SK-N-SH (cell line): ENCODE measurements around the gene AGBL2. TPM values are rescaled to one million over a fixed set of nuclear protein-coding genes. Genes with fewer than 3 reads are reported as not detected.
"Not testable (repeated sequence)": the region's sequence is repeated elsewhere in the genome, so short reads cannot be mapped to it uniquely, and the experiment has no call there.

Source experiments
- CTCF ChIA-PET: fragments of 300-600, 350-600 bp; formaldehyde crosslinking; extraction: SDS; loops from one replicate; lab custom pipeline; 2021; lab: Yijun Ruan, JAX
- POLR2A ChIA-PET: fragments of 350-600 bp; sonication (Branson Sonifier 250); formaldehyde crosslinking; extraction: SDS; loops from one replicate; lab custom pipeline; 2020; ENCODE audit warnings: antibody characterized with exemption, inconsistent platforms; lab: Yijun Ruan, JAX
- DNase-seq: peaks from one replicate; pipeline ENCODE4 v3.0.0; 2012
- H2AFZ ChIP-seq: fragments of 200-600 bp; sonication (generic); 2 replicates; pipeline ENCODE4 v1.8.1; 2016; ENCODE audit warnings: antibody characterized with exemption, mild to moderate bottlenecking, low read depth
- H3F3A ChIP-seq: fragments of 200-600 bp; sonication (generic); replicated peaks from 2 replicates; pipeline ENCODE3; 2016; ENCODE audit warnings: antibody characterized with exemption, mild to moderate bottlenecking; ENCODE audit not compliant: insufficient read depth
- H3K27ac ChIP-seq, 2 experiments: fragments of 200-500 bp in 1 of 2; fragments of 200-600 bp in 1 of 2; sonication (Bioruptor generic) in 1 of 2; sonication (generic), shearing (Covaris generic) in 1 of 2; 2 replicates each; pipeline versions ENCODE4 v1.5.1 to v1.6.1; 2014 to 2016; ENCODE audit warnings: low read depth in 2 of 2, inconsistent platforms in 1 of 2, low read length in 1 of 2, mild to moderate bottlenecking in 1 of 2, mixed read lengths in 1 of 2
- H3K27me3 ChIP-seq: fragments of 200-600 bp; sonication (generic), shearing (Covaris generic); 2 replicates; pipeline ENCODE4 v1.6.1; 2016; ENCODE audit warnings: mixed run types; ENCODE audit not compliant: insufficient read depth
- H3K36me3 ChIP-seq, 2 experiments: fragments of 200-500 bp in 1 of 2; fragments of 200-600 bp in 1 of 2; sonication (Bioruptor generic) in 1 of 2; sonication (generic) in 1 of 2; replicated peaks in 1 of 2; 2 replicates each; pipeline versions ENCODE3 to v1.5.1; 2014 to 2016; ENCODE audit warnings: low read length in 1 of 2, mild to moderate bottlenecking in 1 of 2; ENCODE audit not compliant: insufficient read depth in 2 of 2, control insufficient read depth in 1 of 2
- H3K4me1 ChIP-seq, 2 experiments: fragments of 200-500 bp in 1 of 2; fragments of 200-600 bp in 1 of 2; sonication (Bioruptor generic) in 1 of 2; sonication (generic), shearing (Covaris generic) in 1 of 2; 2 replicates each; pipeline versions ENCODE4 v1.5.1 to v1.6.1; 2014 to 2016; ENCODE audit warnings: low read depth in 1 of 2, low read length in 1 of 2, mixed run types in 1 of 2; ENCODE audit not compliant: insufficient read depth in 2 of 2, control insufficient read depth in 1 of 2
- H3K4me2 ChIP-seq: fragments of 200-600 bp; sonication (generic), shearing (Covaris generic); 2 replicates; pipeline ENCODE4 v1.6.1; 2017; ENCODE audit warnings: mixed run types
- H3K4me3 ChIP-seq, 2 experiments: fragments of 200-500 bp in 1 of 2; fragments of 200-600 bp in 1 of 2; sonication (Bioruptor generic) in 1 of 2; sonication (generic), shearing (Covaris generic) in 1 of 2; 2 replicates each; pipeline versions ENCODE4 v1.5.1 to v1.8.1; 2014 to 2016; ENCODE audit warnings: low read depth in 2 of 2, inconsistent platforms in 1 of 2, low read length in 1 of 2, mild to moderate bottlenecking in 1 of 2, mixed read lengths in 1 of 2, moderate library complexity in 1 of 2
- H3K79me2 ChIP-seq: fragments of 200-600 bp; sonication (generic); 2 replicates; pipeline ENCODE4 v1.8.1; 2017; ENCODE audit warnings: mild to moderate bottlenecking; ENCODE audit not compliant: insufficient read depth
- H3K9ac ChIP-seq: fragments of 200-600 bp; sonication (generic); 2 replicates; pipeline ENCODE4 v1.6.1; 2017; ENCODE audit warnings: mixed run types
- H3K9me2 ChIP-seq: fragments of 200-600 bp; sonication (generic); 2 replicates; pipeline ENCODE4 v1.6.1; 2017; ENCODE audit warnings: mixed run types
- H3K9me3 ChIP-seq: fragments of 200-600 bp; sonication (generic); 2 replicates; pipeline ENCODE4 v1.6.1; 2017; ENCODE audit warnings: mixed run types, mild to moderate bottlenecking, moderate library complexity
- H4K20me1 ChIP-seq: fragments of 200-600 bp; sonication (generic); 2 replicates; pipeline ENCODE4 v1.6.1; 2017; ENCODE audit warnings: mild to moderate bottlenecking, mixed run types; ENCODE audit not compliant: insufficient read depth
- CHD2 ChIP-seq: fragments of 150-350 bp; IDR thresholded peaks from 2 replicates; pipeline ENCODE4 v1.6.1; 2018; ENCODE audit warnings: low read length; ENCODE audit not compliant: partially characterized antibody
- ELF1 ChIP-seq: IDR thresholded peaks from 2 replicates; pipeline ENCODE4 v1.4.0; 2012
- EP300 ChIP-seq, 2 experiments: IDR thresholded peaks; 2 replicates each; pipeline versions ENCODE4 v1.4.0 to v1.6.1; 2012; ENCODE audit warnings: borderline replicate concordance in 1 of 2, low read depth in 1 of 2, low read length in 1 of 2
- EZH2phosphoT487 ChIP-seq: fragments of 200-600 bp; sonication (generic); IDR thresholded peaks from 2 replicates; pipeline ENCODE4 v1.6.1; 2017; ENCODE audit warnings: low read depth, mixed run types, mild to moderate bottlenecking, antibody characterized with exemption, moderate library complexity, borderline replicate concordance
- FOSL2 ChIP-seq: IDR thresholded peaks from 2 replicates; pipeline ENCODE4 v1.4.0; 2012; ENCODE audit warnings: low read depth, mild to moderate bottlenecking, moderate library complexity, borderline replicate concordance
- FOXM1 ChIP-seq: IDR thresholded peaks from 2 replicates; pipeline ENCODE4 v1.4.0; 2012; ENCODE audit warnings: low read depth, mild to moderate bottlenecking
- GABPA ChIP-seq: IDR thresholded peaks from 2 replicates; pipeline ENCODE4 v1.4.0; 2012; ENCODE audit warnings: low read depth, mild to moderate bottlenecking
- JUND ChIP-seq: IDR thresholded peaks from 2 replicates; pipeline ENCODE4 v1.4.0; 2012
- MAX ChIP-seq: IDR thresholded peaks from 2 replicates; pipeline ENCODE4 v1.4.0; 2012; ENCODE audit warnings: low read depth
- PBX3 ChIP-seq: IDR thresholded peaks from 2 replicates; pipeline ENCODE4; 2012
- POLR2AphosphoS5 ChIP-seq: IDR thresholded peaks from 2 replicates; pipeline ENCODE4 v1.6.1; 2012; ENCODE audit warnings: low read depth, low read length
- REST ChIP-seq: IDR thresholded peaks from 2 replicates; pipeline ENCODE4 v1.6.1; 2012; ENCODE audit warnings: mild to moderate bottlenecking, low read depth, low read length, moderate library complexity
- RXRA ChIP-seq: IDR thresholded peaks from 2 replicates; pipeline ENCODE4 v1.4.0; 2012; ENCODE audit warnings: low read depth, mild to moderate bottlenecking, borderline replicate concordance
- SIN3A ChIP-seq: IDR thresholded peaks from 2 replicates; pipeline ENCODE4 v1.6.1; 2012; ENCODE audit warnings: low read depth, mild to moderate bottlenecking, low read length, moderate library complexity, borderline replicate concordance
- TAF1 ChIP-seq: IDR thresholded peaks from 2 replicates; pipeline ENCODE4 v1.6.1; 2012; ENCODE audit warnings: low read depth, mild to moderate bottlenecking, low read length, moderate library complexity, borderline replicate concordance
- TEAD4 ChIP-seq: IDR thresholded peaks from 2 replicates; pipeline ENCODE4 v1.4.0; 2012; ENCODE audit warnings: mild to moderate bottlenecking, borderline replicate concordance; ENCODE audit not compliant: insufficient read depth
- YY1 ChIP-seq: IDR thresholded peaks from 2 replicates; pipeline ENCODE4 v1.4.0; 2012; ENCODE audit warnings: low read depth, mild to moderate bottlenecking
- WGBS: methylation state at CpG from one replicate; pipeline ENCODE4 v1.1.6; 2017; ENCODE audit warnings: low lambda C conversion rate; 5-methylcytosine and 5-hydroxymethylcytosine counted together
- polyA plus RNA-seq, 3 experiments: library from polyadenylated mRNA; depleted of rRNA; stranded (reverse); fragments of >200 nt; gene quantifications; 2 replicates each; pipeline ENCODE4 v1.2.3, GENCODE V29; 2012

Gene AGBL2
- polyA plus RNA-seq (2012; rRNA removed), result 5.5 and 6.7 TPM in 2 replicates
- polyA plus RNA-seq (2012; cell fraction: cytosol; rRNA removed), result 2.2 and 2.3 TPM in 2 replicates
- 36.6 and 41.6 TPM in 2 replicates for polyA plus RNA-seq (2012; cell fraction: nucleus; rRNA removed)

- POLR2A ChIA-PET, result interaction anchor here (0.9 to 1.5 kb wide), 4 partner anchors 11 to 108 kb away, joined by 3 to 8 read pairs (median 4); no protein-coding TSS in a partner anchor
- H4K20me1 ChIP-seq, result no peaks in the 10 kb centered on the region
- TF ChIP-seq CHD2 (peak; percentile 48), POLR2AphosphoS5 (peak; percentile 74), FOXM1 (no peak), GABPA (peak; percentile 66), ELF1 (peak; percentile 83), SIN3A (0 out of 2 replicates have a peak, but pooled peaks have one; percentile 34), YY1 (0 out of 2 replicates have a peak, but pooled peaks have one; percentile 19), TAF1 (peak; percentile 42; the same call in 1 of the 2 replicates), EZH2phosphoT487 (no peak), MAX (peak; percentile 42; the same call in 1 of the 2 replicates)
- TF ChIP-seq, all 33 proteins: peak for 8
- Histone ChIP-seq H3K36me3 (peaks cover 32 to 39% of the 10 kb centered on the region in 2 experiments), H3K27me3 (no peaks in the 10 kb centered on the region), H3F3A (peaks cover 40% of the 10 kb centered on the region), H3K9me3 (no peaks in the 10 kb centered on the region), H3K4me3 (peak within 1 kb of the TSS; percentile 64 to 66), H3K79me2 (no peaks in the 10 kb centered on the region), H2AFZ (peak within 1 kb of the TSS; percentile 86), H3K4me2 (peak within 1 kb of the TSS; percentile 72), H3K9me2 (no peaks in the 10 kb centered on the region), H3K4me1 (peaks cover 3 to 5% of the 10 kb centered on the region in 2 experiments; a peak in 2 of 4 replicates), H3K27ac (peak within 1 kb of the TSS; percentile 57 to 73), H3K9ac (peak within 1 kb of the TSS; percentile 77)
- CTCF ChIA-PET, result interaction anchor here (1.0 kb wide), 1 partner anchor 58 kb away, joined by 3 read pairs; no protein-coding TSS in a partner anchor
- peak; percentile 89 for DNase-seq
- WGBS, result 3% methylated on average over 23 of the region's 35 CpGs
Observed at GRCh38 chr11:47715082-47715669, at the start of gene AGBL2. Gene AGBL2 (minus strand): TSS chr11:47715369. CDS start chr11:47714650, 719 bp downstream.

GRCh38 chr11:47759291-47759690 is 44.1 kb upstream of the AGBL2 start:
- H3K27me3 ChIP-seq, H3K4me3 ChIP-seq, H3K9ac ChIP-seq, H3K9me2 ChIP-seq, H3K27ac ChIP-seq, POLR2A ChIA-PET, CTCF ChIA-PET, H3K4me1 ChIP-seq, H3K4me2 ChIP-seq, H3K9me3 ChIP-seq, DNase-seq, H2AFZ ChIP-seq: not testable (repeated sequence)
- peaks cover 99% of the 10 kb centered on the region for H3K79me2 ChIP-seq
- H3K36me3 ChIP-seq, result peaks cover 20 to 85% of the 10 kb centered on the region in 2 experiments
- 90% methylated on average over 11 of the region's 11 CpGs for WGBS
- H3F3A ChIP-seq, result peaks cover 20% of the 10 kb centered on the region
- peaks cover 21% of the 10 kb centered on the region for H4K20me1 ChIP-seq

GRCh38 chr11:47756208-47756607 is 41.0 kb upstream of the AGBL2 start:
- ChIA-PET POLR2A (no interaction called here), CTCF (no interaction called here)
- Histone ChIP-seq H3K9me2 (no peaks in the 10 kb centered on the region), H3K27me3 (no peaks in the 10 kb centered on the region), H3K36me3 (peaks cover 32 to 88% of the 10 kb centered on the region in 2 experiments), H2AFZ (no peak overlapping the region), H3F3A (peaks cover 25% of the 10 kb centered on the region), H3K4me1 (no peaks in the 10 kb centered on the region), H3K79me2 (peaks cover 97% of the 10 kb centered on the region), H3K27ac (no peak overlapping the region), H4K20me1 (peaks cover 12% of the 10 kb centered on the region; the same call in 1 of the 2 replicates), H3K4me3 (no peak overlapping the region), H3K9me3 (no peaks in the 10 kb centered on the region), H3K4me2 (no peak overlapping the region), H3K9ac (no peak overlapping the region)
- WGBS, result 96% methylated on average over 4 of the region's 4 CpGs
- DNase-seq, result no peak
- TF ChIP-seq RXRA (no peak), PBX3 (no peak), JUND (no peak), REST (no peak), TEAD4 (no peak), EP300 (IDR thresholded peaks at IDR 0.05; ENCODE audit: borderline replicate concordance in 1 of 2, low read depth in 1 of 2, low read length in 1 of 2) (no peak), FOSL2 (no peak), YY1 (no peak)
